MM.1S (cell line): ENCODE data around the gene P3H2.

Experiments used
- DNase-seq: peaks from one replicate; pipeline ENCODE4 v3.0.0-alpha.2; 2015
- H2AFZ ChIP-seq: fragments of 300-600 bp; sonication (generic); 2 replicates; pipeline ENCODE4 v1.6.0; 2016; ENCODE audit warnings: antibody characterized with exemption, low read length
- H3F3A ChIP-seq: fragments of 300-600 bp; sonication (generic); 2 replicates; pipeline ENCODE4 v1.6.1; 2016; ENCODE audit warnings: mild to moderate bottlenecking, antibody characterized with exemption, low read length, moderate library complexity, mixed read lengths; ENCODE audit not compliant: insufficient read depth
- H3K27ac ChIP-seq: fragments of 300-600 bp; sonication (generic); 2 replicates; pipeline ENCODE4 v1.5.1; 2016; ENCODE audit warnings: mild to moderate bottlenecking, low read length
- H3K27me3 ChIP-seq: fragments of 300-600 bp; sonication (generic); replicated peaks from 2 replicates; pipeline ENCODE4 v1.6.0; 2016; ENCODE audit warnings: low read length; ENCODE audit not compliant: insufficient read depth
- H3K36me3 ChIP-seq: fragments of 300-600 bp; sonication (generic); replicated peaks from 2 replicates; pipeline ENCODE4 v1.6.1; 2016; ENCODE audit warnings: mild to moderate bottlenecking, low read length, mixed read lengths; ENCODE audit not compliant: insufficient read depth
- H3K4me1 ChIP-seq: fragments of 300-600 bp; sonication (generic); 2 replicates; pipeline ENCODE4 v1.6.1; 2016; ENCODE audit warnings: low read length, mixed read lengths
- H3K4me2 ChIP-seq: fragments of 300-600 bp; sonication (generic); 2 replicates; pipeline ENCODE4 v1.6.0; 2016; ENCODE audit warnings: low read depth, low read length
- H3K4me3 ChIP-seq: fragments of 300-600 bp; sonication (generic); 2 replicates; pipeline ENCODE4 v1.5.1; 2016; ENCODE audit warnings: low read length, mixed read lengths
- H3K79me2 ChIP-seq: fragments of 300-600 bp; sonication (generic); 2 replicates; pipeline ENCODE4 v1.6.1; 2016; ENCODE audit warnings: mixed run types, low read length, mixed read lengths
- H3K9ac ChIP-seq: fragments of 300-600 bp; sonication (generic); 2 replicates; pipeline ENCODE4 v1.6.1; 2016; ENCODE audit warnings: low read length, mixed read lengths
- H3K9me2 ChIP-seq: fragments of 300-600 bp; sonication (generic); replicated peaks from 2 replicates; pipeline ENCODE4 v1.6.1; 2016; ENCODE audit warnings: mild to moderate bottlenecking, low read length, mixed read lengths; ENCODE audit not compliant: insufficient read depth
- H3K9me3 ChIP-seq: fragments of 300-600 bp; sonication (generic); replicated peaks from 2 replicates; pipeline ENCODE4 v1.6.1; 2016; ENCODE audit warnings: mild to moderate bottlenecking, low read length, mixed read lengths; ENCODE audit not compliant: insufficient read depth
- H4K20me1 ChIP-seq: fragments of 300-600 bp; sonication (generic); 2 replicates; pipeline ENCODE4 v1.6.1; 2016; ENCODE audit warnings: mild to moderate bottlenecking, low read length, moderate library complexity, mixed read lengths; ENCODE audit not compliant: insufficient read depth
- CTCF ChIP-seq: fragments of 300-600 bp; sonication (generic); IDR thresholded peaks from 2 replicates; pipeline ENCODE4 v1.5.1; 2016; ENCODE audit warnings: antibody characterized with exemption, low read length, mixed read lengths
- EZH2 ChIP-seq: fragments of 300-600 bp; sonication (generic); optimal IDR thresholded peaks from 2 replicates; pipeline ENCODE3; 2017; ENCODE audit warnings: low read depth, mild to moderate bottlenecking, antibody characterized with exemption, low read length, mixed read lengths
- EZH2phosphoT487 ChIP-seq: fragments of 300-600 bp; sonication (generic); IDR thresholded peaks from 2 replicates; pipeline ENCODE4 v1.6.1; 2018; ENCODE audit warnings: antibody characterized with exemption, low read length

The P3H2 gene

GRCh38 chr3:189985948-189986347 lies 134.7 kb downstream of the P3H2 start:
- no peak for TF ChIP-seq EZH2
- TF ChIP-seq EZH2phosphoT487, result no peak
- TF ChIP-seq CTCF, result no peak
- Histone ChIP-seq H3K27ac (no peak overlapping the region), H3K36me3 (no peaks in the 10 kb centered on the region), H3K9ac (no peak overlapping the region), H3K9me2 (no peaks in the 10 kb centered on the region), H3K4me3 (no peak overlapping the region), H3K4me1 (0 out of 2 replicates have a peak, but pooled peaks cover 2% of the 10 kb centered on the region), H2AFZ (no peak overlapping the region), H3K27me3 (no peaks in the 10 kb centered on the region), H3K4me2 (no peak overlapping the region), H3K9me3 (no peaks in the 10 kb centered on the region), H4K20me1 (no peaks in the 10 kb centered on the region), H3F3A (no peaks in the 10 kb centered on the region), H3K79me2 (no peaks in the 10 kb centered on the region)
- no peak for DNase-seq

- H3K9ac ChIP-seq, result no peak overlapping the region
- H2AFZ ChIP-seq, result no peak overlapping the region
- no peak overlapping the region for H3K4me3 ChIP-seq
- H3K27me3 ChIP-seq, result no peaks in the 10 kb centered on the region
- H4K20me1 ChIP-seq, result no peaks in the 10 kb centered on the region
- H3K9me3 ChIP-seq, result no peaks in the 10 kb centered on the region
- H3K4me2 ChIP-seq, result no peak overlapping the region
- no peak for TF ChIP-seq EZH2phosphoT487
- no peak for TF ChIP-seq CTCF
- TF ChIP-seq EZH2, result no peak
- H3K79me2 ChIP-seq, result no peaks in the 10 kb centered on the region
- no peaks in the 10 kb centered on the region for H3F3A ChIP-seq
- no peak for DNase-seq
- H3K27ac ChIP-seq, result no peak overlapping the region
- no peaks in the 10 kb centered on the region for H3K9me2 ChIP-seq
- no peaks in the 10 kb centered on the region for H3K36me3 ChIP-seq
- 0 out of 2 replicates have a peak, but pooled peaks cover 2% of the 10 kb centered on the region for H3K4me1 ChIP-seq
Measured at GRCh38 chr3:189983612-189984011, 137.1 kb downstream of the P3H2 start.

GRCh38 chr3:189982321-189982945 lies 138.3 kb downstream of the P3H2 start:
- Histone ChIP-seq H2AFZ (no peak overlapping the region), H3K9me2 (no peaks in the 10 kb centered on the region), H3K4me3 (no peak overlapping the region), H3K27me3 (no peaks in the 10 kb centered on the region), H3K9me3 (no peaks in the 10 kb centered on the region), H3K4me2 (no peak overlapping the region), H3K27ac (no peak overlapping the region), H3K79me2 (no peaks in the 10 kb centered on the region), H4K20me1 (no peaks in the 10 kb centered on the region), H3K36me3 (no peaks in the 10 kb centered on the region), H3K4me1 (0 out of 2 replicates have a peak, but pooled peaks cover 2% of the 10 kb centered on the region), H3F3A (no peaks in the 10 kb centered on the region), H3K9ac (no peak overlapping the region)
- TF ChIP-seq EZH2phosphoT487, result no peak
- TF ChIP-seq EZH2, result no peak
- TF ChIP-seq CTCF, result no peak
- DNase-seq, result no peak
